SK-N-MC (cell line): ENCODE results near the gene SLCO2B1.

Experiments used
- EZH2 ChIP-seq: fragments of 200-600 bp; sonication (generic); IDR thresholded peaks from one replicate; pipeline ENCODE4 v1.6.1; 2017; ENCODE audit warnings: antibody characterized with exemption
- FOXP2 ChIP-seq: optimal IDR thresholded peaks from 2 replicates; pipeline ENCODE3; 2011; ENCODE audit warnings: mild to moderate bottlenecking, moderate library complexity; ENCODE audit not compliant: insufficient read depth; ENCODE audit errors: extremely low read length, control extremely low read depth
- POLR2AphosphoS5 ChIP-seq: IDR thresholded peaks from 2 replicates; pipeline ENCODE4 v1.6.1; 2012; ENCODE audit warnings: mild to moderate bottlenecking, low read depth, low read length, borderline replicate concordance

GRCh38 chr11:75212411-75212810, 61.5 kb downstream of the SLCO2B1 start:
- no peak for TF ChIP-seq EZH2
- TF ChIP-seq POLR2AphosphoS5, result no peak
- TF ChIP-seq FOXP2, result no peak
